Activated T-cell treated with anti-CD3 and anti-CD28 coated beads, Interleukin-2, amount 50 U/mL, for 24 hours (primary cell): ENCODE data around the gene LRP1B.

ENCODE experiments used
- DNase-seq: peaks from one replicate; pipeline ENCODE4 v3.0.0-alpha.2; 2020
- H3K27ac Mint-ChIP-seq: 2 replicates; pipeline ENCODE4 v1.8.0; 2020; ENCODE audit warnings: mild to moderate bottlenecking, mixed read lengths
- H3K27me3 Mint-ChIP-seq: 2 replicates; pipeline ENCODE4 v1.8.0; 2020; ENCODE audit warnings: mixed read lengths
- H3K36me3 Mint-ChIP-seq: 2 replicates; pipeline ENCODE4 v1.8.0; 2020; ENCODE audit warnings: low read depth, mixed read lengths
- H3K4me1 Mint-ChIP-seq: 2 replicates; pipeline ENCODE4 v1.8.0; 2020; ENCODE audit warnings: low read depth, mixed read lengths
- H3K4me3 Mint-ChIP-seq: 2 replicates; pipeline ENCODE4 v1.8.0; 2020; ENCODE audit warnings: mild to moderate bottlenecking, moderate library complexity, mixed read lengths
- H3K9me3 Mint-ChIP-seq: 2 replicates; pipeline ENCODE4 v1.8.0; 2020; ENCODE audit warnings: mixed read lengths

LRP1B gene

DNA sequence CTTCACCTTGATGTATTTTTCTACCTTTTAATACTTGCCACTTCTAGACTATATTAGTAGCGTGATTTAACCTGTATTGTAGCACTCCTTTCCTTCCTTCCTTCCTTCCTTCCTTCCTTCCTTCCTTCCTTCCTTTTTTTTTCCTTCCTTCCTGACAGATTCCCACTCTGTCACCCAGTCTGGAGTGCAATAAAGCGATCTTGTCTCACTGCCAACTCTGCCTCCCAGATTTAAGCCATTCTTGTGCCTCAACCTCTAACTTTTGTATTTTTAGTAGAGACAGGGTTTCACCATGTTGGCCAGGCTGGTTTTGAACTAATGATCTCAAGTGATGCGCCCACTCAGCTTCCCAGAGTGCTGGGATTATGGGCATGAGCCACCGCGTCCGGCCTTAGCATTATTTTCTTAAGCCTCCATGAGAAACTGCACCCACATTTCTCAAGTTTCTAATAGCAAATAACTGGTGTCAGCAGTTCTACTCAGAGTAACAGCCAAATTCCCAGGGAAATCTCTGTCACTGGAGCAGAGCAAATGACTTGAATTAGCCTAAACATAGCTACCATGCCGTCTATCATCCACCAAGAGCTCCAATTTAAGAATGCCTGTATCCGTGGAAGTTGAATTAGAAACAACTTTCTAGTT lies 529.2 kb downstream of the LRP1B start:
- no peak overlapping the region for H3K27ac Mint-ChIP-seq
- no peaks in the 10 kb centered on the region for H3K4me1 Mint-ChIP-seq
- H3K27me3 Mint-ChIP-seq: no peaks in the 10 kb centered on the region
- H3K36me3 Mint-ChIP-seq: no peaks in the 10 kb centered on the region
- DNase-seq: no peak
- H3K9me3 Mint-ChIP-seq: peaks cover 6% of the 10 kb centered on the region
- no peak overlapping the region for H3K4me3 Mint-ChIP-seq

DNA sequence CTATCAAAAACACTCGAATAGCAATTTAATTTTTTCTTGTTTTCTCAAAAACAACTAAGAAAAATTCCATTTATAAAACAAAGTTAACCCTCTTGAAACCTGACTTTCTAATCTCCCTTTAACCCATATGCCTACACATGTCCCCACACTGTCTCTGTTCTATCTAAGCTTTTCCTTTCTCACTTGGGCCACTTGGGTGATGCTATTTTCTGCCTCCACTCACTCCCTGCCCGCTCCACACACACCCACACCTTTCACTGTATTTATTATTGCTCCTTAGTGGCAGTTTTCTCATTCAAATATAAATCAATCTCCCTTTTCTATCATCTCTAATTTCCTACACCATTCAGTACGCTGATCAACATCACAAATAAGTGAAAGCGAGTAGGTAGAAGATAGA lies 531.1 kb downstream of the LRP1B start:
- Mint-ChIP-seq H3K27ac (no peak overlapping the region), H3K27me3 (no peaks in the 10 kb centered on the region), H3K9me3 (peaks cover 4% of the 10 kb centered on the region), H3K4me1 (no peaks in the 10 kb centered on the region), H3K36me3 (no peaks in the 10 kb centered on the region), H3K4me3 (no peak overlapping the region)
- DNase-seq: no peak

DNA sequence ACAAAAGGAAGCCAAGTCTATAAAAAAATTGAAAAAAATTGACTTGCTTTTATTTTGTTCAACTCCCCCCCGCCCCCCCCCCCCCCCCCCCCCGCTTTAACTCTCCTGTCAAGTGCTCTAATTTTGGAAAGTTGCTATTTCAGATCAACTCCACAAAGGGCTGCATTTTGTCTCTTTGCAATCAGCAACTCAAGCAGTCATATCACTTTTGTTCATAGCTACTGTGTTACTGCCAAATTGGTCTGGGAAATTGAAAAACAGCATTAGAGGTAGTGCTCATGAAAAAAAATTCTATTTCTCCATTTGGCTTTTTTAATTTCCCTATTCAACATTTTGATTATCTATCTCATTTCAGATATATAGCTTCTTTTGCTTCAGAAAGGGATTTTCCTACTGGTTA lies 531.8 kb downstream of the LRP1B start:
- H3K27me3 Mint-ChIP-seq: no peaks in the 10 kb centered on the region
- H3K36me3 Mint-ChIP-seq: no peaks in the 10 kb centered on the region
- no peaks in the 10 kb centered on the region for H3K4me1 Mint-ChIP-seq
- H3K4me3 Mint-ChIP-seq: no peak overlapping the region
- no peak overlapping the region for H3K27ac Mint-ChIP-seq
- DNase-seq: no peak
- peaks cover 4% of the 10 kb centered on the region for H3K9me3 Mint-ChIP-seq

DNA sequence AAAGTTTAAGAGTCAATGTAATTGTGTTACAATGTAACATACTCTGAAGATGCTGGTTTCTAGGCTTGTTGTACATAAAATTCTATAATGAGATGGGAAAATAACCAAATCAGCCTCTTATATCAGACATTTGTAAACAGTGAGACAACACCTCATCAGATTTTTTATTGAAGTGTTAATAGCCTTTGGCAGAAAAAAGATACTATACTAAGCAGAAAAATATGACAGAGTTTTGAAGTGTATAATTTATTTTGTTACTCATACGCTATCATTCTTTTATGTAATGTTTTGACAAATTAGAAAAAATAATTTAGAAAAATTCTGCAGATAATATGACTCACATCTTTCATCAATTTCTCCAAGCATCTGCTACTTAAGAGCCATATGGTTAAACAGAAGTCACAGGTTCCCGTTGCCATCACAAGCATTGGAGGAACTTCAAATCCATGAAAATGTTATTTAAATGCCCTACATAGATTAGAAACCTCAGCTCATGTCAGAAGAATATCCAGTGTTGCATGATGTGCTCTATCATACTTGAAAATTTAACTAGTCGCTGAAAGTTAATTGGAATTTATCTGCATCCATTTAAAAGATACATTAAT lies 535.4 kb downstream of the LRP1B start:
- no peaks in the 10 kb centered on the region for H3K27me3 Mint-ChIP-seq
- H3K4me3 Mint-ChIP-seq: no peak overlapping the region
- no peak overlapping the region for H3K27ac Mint-ChIP-seq
- H3K36me3 Mint-ChIP-seq: no peaks in the 10 kb centered on the region
- H3K4me1 Mint-ChIP-seq: no peaks in the 10 kb centered on the region
- no peak for DNase-seq
- peaks cover 11% of the 10 kb centered on the region for H3K9me3 Mint-ChIP-seq

DNA sequence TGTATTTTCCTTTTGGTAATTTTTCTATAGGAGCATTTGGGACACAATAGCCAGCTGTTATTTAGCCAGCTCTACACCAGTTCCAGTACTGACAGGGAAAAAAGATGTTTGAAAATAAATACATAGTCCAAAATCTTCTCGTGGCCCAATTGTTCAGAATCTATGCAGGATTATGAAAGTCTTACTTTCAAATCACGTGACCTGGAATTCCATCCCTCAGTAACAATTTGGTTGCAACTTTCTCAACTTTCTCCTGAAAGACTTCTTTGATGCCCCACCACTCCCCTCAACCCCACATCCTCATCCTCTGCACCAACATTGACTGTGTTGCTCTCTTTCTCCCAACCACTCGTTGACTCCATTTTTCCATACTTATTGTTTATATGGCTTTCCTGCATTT lies 539.0 kb downstream of the LRP1B start:
- Mint-ChIP-seq H3K4me1 (no peaks in the 10 kb centered on the region), H3K36me3 (no peaks in the 10 kb centered on the region), H3K9me3 (peaks cover 10% of the 10 kb centered on the region), H3K27me3 (no peaks in the 10 kb centered on the region), H3K4me3 (no peak overlapping the region), H3K27ac (no peak overlapping the region)
- DNase-seq: no peak

DNA sequence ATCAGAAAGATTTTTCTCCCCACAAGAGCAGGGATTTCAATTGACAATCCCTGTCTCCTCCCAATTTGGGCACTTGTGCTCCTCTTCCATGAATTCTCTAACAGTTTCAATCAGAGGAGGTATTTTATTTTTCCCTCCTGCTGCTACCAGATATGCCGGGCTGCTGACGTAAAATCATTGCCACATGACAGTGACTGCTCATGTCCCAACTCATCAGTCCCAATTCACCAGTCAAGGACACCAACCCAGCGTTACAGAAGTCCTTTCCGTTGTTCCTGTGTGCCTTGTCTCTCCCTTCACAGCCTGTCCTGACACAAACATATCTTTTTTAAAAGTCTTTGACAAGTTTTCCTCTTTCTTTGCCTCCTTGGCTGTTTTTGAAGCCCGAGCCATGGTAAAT lies 540.2 kb downstream of the LRP1B start:
- Mint-ChIP-seq H3K27me3 (no peaks in the 10 kb centered on the region), H3K36me3 (no peaks in the 10 kb centered on the region), H3K4me1 (no peaks in the 10 kb centered on the region), H3K4me3 (no peak overlapping the region), H3K9me3 (peaks cover 10% of the 10 kb centered on the region), H3K27ac (no peak overlapping the region)
- DNase-seq: no peak

DNA sequence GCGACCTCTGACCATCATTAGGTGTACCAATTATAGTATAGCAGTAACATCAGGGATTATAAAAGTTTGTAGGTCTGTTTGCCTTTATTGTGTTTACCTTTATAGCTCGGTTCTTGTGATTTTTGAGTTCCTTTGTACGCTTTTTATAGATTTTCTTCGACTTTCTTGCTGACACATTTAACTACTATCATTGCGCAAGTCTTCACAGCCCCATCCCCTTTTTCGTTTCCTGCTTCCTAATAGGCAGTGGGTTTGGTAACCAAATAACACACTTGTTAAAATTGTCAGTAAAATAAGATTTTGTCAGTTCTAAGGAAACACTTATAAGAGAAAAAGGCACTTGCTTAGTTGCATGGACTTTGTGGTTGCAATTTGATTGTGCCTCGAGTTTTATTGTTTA lies 541.5 kb downstream of the LRP1B start:
- Mint-ChIP-seq H3K9me3 (peaks cover 10% of the 10 kb centered on the region), H3K4me1 (no peaks in the 10 kb centered on the region), H3K36me3 (no peaks in the 10 kb centered on the region), H3K4me3 (no peak overlapping the region), H3K27me3 (no peaks in the 10 kb centered on the region), H3K27ac (no peak overlapping the region)
- DNase-seq: no peak

DNA sequence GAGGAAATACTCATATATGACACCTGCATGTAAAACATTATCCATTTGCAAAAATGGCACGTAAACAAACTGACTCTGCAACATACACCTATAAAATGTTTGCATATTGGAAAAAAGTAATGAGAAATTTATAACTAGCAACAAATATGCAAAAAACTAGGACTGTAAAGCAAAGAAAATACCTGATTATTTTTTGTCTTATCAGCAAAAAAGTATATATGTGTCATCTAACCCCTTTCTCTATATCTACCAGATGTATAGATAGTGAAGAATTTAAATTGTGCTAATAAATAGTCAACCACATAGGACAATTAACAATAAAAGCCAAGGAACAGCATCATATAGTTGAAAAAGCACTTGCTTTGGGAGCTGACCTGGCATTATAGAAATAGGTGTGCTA lies 543.8 kb downstream of the LRP1B start:
- H3K27ac Mint-ChIP-seq: no peak overlapping the region
- no peak overlapping the region for H3K4me3 Mint-ChIP-seq
- no peak for DNase-seq
- no peaks in the 10 kb centered on the region for H3K4me1 Mint-ChIP-seq
- no peaks in the 10 kb centered on the region for H3K36me3 Mint-ChIP-seq
- H3K27me3 Mint-ChIP-seq: no peaks in the 10 kb centered on the region
- peaks cover 9% of the 10 kb centered on the region for H3K9me3 Mint-ChIP-seq

DNA sequence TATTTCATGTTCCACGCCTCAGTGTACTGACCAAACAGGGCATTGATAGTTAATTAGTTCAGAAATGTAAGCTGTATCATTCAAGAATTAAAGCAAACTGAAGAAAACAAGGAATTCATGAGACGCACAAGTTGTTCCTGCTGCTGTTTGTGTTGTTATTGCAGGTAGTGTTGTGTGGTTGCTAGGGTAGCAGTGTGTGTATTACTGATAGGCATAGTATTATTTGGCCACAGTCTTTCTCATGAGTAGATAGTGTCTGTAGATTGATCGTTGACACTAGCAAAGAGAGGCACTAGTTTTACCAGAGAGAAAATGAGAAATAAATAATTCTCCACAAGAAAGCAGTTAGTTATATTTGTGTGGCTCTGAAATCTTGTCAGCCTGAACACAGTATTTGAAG lies 548.6 kb downstream of the LRP1B start:
- no peaks in the 10 kb centered on the region for H3K27me3 Mint-ChIP-seq
- H3K27ac Mint-ChIP-seq: no peak overlapping the region
- no peaks in the 10 kb centered on the region for H3K36me3 Mint-ChIP-seq
- no peak for DNase-seq
- H3K4me1 Mint-ChIP-seq: no peaks in the 10 kb centered on the region
- peaks cover 6% of the 10 kb centered on the region for H3K9me3 Mint-ChIP-seq
- H3K4me3 Mint-ChIP-seq: no peak overlapping the region

DNA sequence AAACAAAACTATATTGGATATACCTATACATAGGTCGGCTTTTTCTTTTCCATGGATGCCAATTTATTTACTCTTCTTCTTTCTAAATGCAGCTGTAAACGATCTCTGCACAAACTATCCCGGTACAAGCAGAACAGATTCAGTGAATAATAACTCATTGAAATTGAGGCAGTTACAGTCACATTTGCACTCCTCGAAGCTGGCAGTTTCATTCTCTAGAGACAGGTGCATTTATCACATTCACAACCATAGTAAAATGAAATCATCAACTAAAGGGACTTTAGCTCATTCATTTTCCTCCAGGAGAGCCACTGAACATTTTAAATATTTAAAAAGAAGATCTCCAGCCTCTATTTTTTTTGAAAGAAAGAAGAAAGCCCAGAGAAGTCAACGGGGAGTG lies 551.7 kb downstream of the LRP1B start:
- Mint-ChIP-seq H3K4me1 (no peaks in the 10 kb centered on the region), H3K27ac (no peak overlapping the region), H3K4me3 (no peak overlapping the region), H3K9me3 (peaks cover 11% of the 10 kb centered on the region), H3K27me3 (no peaks in the 10 kb centered on the region), H3K36me3 (no peaks in the 10 kb centered on the region)
- DNase-seq: no peak

DNA sequence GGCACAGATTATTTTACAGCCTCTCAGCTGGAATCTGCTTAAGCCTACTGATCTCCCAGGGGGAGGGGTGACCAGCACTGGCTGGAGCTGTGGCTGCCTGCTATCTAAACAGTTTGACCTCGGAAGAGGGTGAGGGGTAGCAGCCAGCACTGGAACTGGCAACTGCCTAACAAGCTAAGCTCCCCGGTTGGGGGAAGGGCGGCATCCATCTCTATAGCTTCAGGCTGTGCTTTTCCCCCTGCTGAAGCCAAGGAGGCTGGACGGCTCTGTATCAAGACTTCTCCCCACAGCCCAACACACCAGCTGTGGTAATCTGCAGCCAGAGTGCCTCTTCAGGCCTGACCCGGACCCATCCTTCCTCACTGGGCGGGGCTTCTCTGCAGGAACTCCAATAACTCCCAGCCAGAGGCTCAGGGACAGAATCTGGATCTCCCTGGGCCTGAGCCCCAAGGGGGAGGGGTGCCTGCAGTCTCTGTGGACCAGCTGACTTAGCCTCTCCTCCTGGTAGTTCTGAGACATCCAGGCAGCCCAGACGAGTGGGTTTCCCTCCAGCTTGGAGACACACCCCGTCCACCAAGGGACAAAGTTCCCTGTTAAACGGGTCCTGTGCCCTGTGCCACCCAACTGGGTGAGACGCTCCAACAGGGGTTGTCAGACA lies 560.2 kb downstream of the LRP1B start:
- Mint-ChIP-seq H3K4me3 (no peak overlapping the region), H3K27ac (no peak overlapping the region), H3K4me1 (no peaks in the 10 kb centered on the region), H3K9me3 (peaks cover 22% of the 10 kb centered on the region), H3K27me3 (no peaks in the 10 kb centered on the region), H3K36me3 (no peaks in the 10 kb centered on the region)
- DNase-seq: no peak

DNA sequence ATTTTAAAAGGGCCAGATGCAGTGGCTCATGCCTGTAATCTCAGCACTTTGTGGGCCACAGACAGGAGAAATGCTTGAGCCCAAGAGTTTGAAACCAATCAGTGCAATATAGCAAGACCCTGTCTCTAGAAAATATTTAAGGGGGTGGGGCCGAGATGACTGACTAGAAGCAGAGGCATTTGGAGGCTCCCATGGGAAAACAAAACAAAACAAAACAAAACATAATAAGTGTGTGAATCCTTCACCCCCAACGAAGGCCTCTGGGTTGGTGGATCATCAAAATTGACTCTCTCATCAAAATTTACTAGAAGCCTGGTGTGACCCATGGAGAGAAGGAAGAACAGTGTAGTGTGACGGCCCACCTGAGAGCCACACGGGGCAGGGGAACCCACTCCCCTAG lies 560.9 kb downstream of the LRP1B start:
- H3K9me3 Mint-ChIP-seq: peaks cover 22% of the 10 kb centered on the region
- no peak for DNase-seq
- H3K4me1 Mint-ChIP-seq: no peaks in the 10 kb centered on the region
- no peak overlapping the region for H3K4me3 Mint-ChIP-seq
- H3K36me3 Mint-ChIP-seq: no peaks in the 10 kb centered on the region
- H3K27me3 Mint-ChIP-seq: no peaks in the 10 kb centered on the region
- H3K27ac Mint-ChIP-seq: no peak overlapping the region

DNA sequence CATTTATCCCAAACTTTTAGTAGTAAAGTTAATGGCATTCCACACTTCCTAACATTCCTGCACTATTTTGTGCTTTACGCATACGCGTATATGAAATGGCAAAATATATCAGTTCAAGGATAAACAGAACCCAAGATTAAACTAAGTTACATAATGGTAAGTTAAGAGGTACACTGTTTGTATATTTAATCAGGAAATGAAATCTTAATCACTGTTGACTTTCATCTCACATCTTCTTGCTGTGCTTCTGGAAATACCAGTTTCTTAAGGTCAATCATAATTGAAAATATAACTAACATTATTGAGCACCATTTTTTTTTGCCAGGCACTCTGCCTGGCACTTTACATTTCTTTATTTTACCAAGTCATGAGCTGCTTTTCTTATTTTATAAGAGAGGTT lies 565.2 kb downstream of the LRP1B start:
- Mint-ChIP-seq H3K9me3 (no peaks in the 10 kb centered on the region), H3K36me3 (no peaks in the 10 kb centered on the region), H3K4me3 (no peak overlapping the region), H3K27ac (no peak overlapping the region), H3K27me3 (no peaks in the 10 kb centered on the region), H3K4me1 (no peaks in the 10 kb centered on the region)
- DNase-seq: no peak

DNA sequence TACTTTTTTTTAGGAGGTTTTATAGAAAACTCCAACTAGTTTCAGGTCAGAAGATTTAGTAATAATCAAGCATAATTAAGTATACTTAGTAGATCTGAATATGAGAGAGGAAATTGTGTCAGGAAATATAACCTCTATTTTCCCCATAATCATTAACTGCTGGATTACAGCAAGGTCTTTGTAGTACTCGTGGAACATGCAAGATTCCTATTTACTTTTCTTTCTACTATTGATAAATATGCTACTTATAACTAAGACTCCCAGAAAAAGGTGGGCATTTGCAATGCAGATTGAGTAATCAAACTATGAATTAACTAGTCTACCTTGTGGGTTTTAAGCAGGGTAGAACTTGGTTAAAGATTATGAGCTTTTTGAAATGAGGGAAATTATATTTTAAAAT lies 570.1 kb downstream of the LRP1B start:
- H3K36me3 Mint-ChIP-seq: no peaks in the 10 kb centered on the region
- no peaks in the 10 kb centered on the region for H3K4me1 Mint-ChIP-seq
- DNase-seq: no peak
- no peaks in the 10 kb centered on the region for H3K27me3 Mint-ChIP-seq
- H3K9me3 Mint-ChIP-seq: peaks cover 3% of the 10 kb centered on the region
- H3K4me3 Mint-ChIP-seq: no peak overlapping the region
- no peak overlapping the region for H3K27ac Mint-ChIP-seq

DNA sequence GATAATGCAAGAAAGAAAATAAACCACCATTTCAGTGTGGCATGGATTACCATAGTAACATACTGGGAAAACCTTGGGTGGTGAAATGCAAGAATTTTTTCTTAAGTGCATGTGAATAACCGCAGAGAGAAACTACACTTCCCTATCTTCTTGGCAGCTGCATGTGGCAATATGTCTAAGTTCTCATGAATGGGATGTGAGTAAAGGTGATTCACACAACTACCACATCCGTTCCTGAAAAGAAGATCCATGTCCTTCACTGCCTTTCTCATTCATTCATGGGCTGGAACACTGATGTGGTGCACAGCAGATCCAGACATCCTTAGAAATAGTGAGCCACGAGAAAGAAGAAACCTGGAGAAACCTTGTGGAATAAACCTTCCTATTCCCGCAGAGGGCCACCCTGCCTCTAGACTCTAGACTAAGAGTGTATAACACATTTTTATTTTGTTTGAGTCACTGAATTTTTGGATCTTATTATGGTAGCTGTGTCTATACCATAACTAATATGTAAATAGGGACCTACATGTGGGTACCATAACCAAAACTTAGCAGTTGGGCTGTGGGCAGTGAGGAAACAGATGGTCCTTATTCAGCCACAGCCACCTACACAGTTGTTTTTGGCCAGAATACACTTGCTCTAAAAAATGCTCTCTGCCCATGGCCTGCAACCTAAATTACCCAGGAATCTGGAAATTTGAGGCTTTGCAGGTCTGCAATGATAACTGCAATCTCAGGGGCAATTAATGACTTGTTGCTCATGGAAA lies 573.3 kb downstream of the LRP1B start:
- no peak overlapping the region for H3K4me3 Mint-ChIP-seq
- no peaks in the 10 kb centered on the region for H3K4me1 Mint-ChIP-seq
- no peak overlapping the region for H3K27ac Mint-ChIP-seq
- no peaks in the 10 kb centered on the region for H3K27me3 Mint-ChIP-seq
- peaks cover 10% of the 10 kb centered on the region for H3K9me3 Mint-ChIP-seq
- no peak for DNase-seq
- H3K36me3 Mint-ChIP-seq: no peaks in the 10 kb centered on the region
